ENCODE data around the gene ZNF862.
A peak's percentile ranks its signal among the peaks of the same experiment; 100 is the strongest.

Gene ZNF862

DNA sequence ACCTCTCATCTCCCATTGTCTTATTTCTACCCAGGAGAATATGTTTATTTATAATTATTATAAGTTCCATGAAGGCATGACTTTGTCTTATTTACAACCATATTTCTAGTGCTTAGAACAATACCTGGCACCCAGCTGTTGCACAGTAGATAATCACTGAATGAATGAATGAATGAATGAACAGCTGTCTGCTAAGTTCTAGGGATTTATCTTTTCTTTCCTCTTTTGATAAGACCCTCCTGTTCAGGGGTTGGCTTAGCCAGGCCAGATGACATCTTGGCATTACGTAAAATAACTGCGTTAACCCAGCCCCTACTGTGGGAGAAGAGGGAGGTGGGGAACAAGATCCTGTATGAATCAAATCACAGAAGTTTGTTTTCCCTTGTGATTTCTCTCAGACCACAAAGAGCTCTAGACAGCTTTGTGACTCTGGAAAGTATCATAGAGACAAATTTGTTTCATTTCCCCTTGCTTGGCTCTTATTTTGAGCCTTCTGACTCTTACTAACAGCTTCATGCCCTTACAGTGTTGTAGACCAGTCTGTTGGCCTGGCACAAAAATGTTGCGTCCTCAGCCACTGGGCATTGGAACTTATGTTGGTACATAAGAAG lies 8.4 kb downstream of the ZNF862 start:
- no peak for DNase-seq (ENCODE audit: low spot score)

GRCh38 chr7:149849174-149849573 lies 11.0 kb downstream of the ZNF862 start:
- no peak for DNase-seq (ENCODE audit: low spot score)

DNA sequence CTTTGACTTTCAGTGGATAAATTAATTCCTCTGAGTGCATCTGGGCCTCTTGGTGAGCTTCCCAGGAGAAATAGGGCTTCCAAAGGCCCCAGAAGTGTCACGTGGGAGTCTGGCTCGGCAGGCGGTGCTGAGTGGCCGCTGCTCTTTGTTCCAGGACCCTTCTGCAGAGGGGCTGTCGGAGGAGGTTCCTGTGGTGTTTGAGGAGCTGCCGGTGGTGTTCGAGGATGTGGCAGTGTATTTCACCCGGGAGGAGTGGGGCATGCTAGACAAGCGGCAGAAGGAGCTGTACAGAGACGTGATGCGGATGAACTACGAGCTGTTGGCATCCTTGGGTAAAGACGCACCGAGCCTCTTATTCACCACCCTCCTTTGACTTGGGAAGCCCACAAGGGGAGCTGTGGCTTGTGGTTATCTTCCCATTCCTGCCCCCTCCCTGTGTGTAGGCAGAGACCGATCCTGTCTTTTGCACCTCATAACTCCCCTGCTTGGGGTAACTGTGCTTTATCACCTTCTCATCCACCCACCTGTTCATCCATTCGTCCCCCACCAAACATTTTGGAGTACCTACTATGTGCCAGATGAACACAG lies 11.9 kb downstream of the ZNF862 start:
- DNase-seq (ENCODE audit: low spot score): no peak

DNA sequence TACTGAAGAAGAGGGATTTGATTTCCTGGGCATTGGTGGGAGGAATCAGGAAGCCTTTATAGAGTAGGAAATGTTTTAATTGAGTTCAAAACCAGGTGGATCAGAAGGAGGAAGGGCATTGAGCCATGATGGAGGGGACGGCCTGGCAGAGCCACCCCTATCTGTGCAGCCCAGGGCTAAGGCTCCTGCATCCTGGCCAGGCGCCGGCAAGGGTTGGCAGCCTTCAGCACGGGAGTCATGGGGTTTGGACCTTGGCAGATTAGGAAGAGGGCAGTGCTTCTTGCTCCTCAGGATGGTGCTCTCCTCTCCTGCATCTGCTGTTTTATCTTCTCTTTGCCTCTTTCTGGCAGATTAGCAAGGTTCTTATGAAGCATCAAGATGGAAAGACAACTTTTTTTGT lies 12.5 kb downstream of the ZNF862 start:
- DNase-seq (ENCODE audit: low spot score): no peak

DNA sequence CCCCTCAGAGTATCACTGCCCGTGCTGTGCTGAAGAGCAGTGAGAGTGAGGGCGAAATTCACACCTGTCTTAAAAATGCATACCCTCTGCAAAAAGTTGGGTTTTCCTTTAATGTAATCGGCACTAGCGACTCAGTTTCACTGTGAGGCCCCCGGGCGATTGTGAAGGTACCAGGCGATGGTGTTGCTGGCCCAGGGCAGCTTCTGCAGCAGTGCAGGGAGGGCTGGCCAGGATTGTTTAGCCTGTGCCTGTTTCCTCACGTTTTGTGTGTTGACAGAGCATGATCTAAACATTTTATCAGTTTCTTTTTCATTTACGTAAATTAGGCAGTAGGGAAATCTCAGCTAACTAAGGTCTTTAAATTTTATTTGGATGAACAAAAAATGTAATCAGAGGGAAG lies 13.3 kb downstream of the ZNF862 start:
- DNase-seq (ENCODE audit: low spot score): no peak

DNA sequence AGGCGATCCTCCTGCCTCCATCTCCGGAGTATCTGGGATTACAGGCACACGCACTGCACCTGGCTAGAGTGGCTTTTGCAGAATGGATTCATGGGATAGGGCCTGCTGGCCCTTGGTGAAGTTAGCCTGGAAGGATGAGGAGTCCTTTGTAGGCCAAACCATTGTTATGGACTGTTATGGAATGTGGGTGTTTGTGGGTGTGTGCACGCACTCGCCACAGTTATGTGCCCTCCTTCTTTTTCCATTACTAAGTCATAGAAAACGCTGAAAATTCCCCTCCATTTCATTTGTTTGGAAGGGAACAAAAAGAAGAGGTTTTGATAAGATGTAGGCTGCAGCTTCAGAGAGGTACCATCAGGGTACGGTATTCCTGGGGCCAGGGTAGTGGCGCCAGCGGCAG lies 15.0 kb downstream of the ZNF862 start:
- DNase-seq (ENCODE audit: low spot score): no peak

GRCh38 chr7:149854611-149855360 lies 16.6 kb downstream of the ZNF862 start:
- DNase-seq (ENCODE audit: low spot score): peak; percentile 48

GRCh38 chr7:149855361-149856305 lies 17.5 kb downstream of the ZNF862 start:
- DNase-seq (ENCODE audit: low spot score): no peak

GRCh38 chr7:149856583-149856982 lies 18.4 kb downstream of the ZNF862 start:
- DNase-seq (ENCODE audit: low spot score): peak; percentile 48

- DNase-seq (ENCODE audit: low spot score): no peak
These were observed 21.2 kb downstream of the ZNF862 start for GRCh38 chr7:149859369-149859768.

GRCh38 chr7:149859876-149860275 lies 21.7 kb downstream of the ZNF862 start:
- DNase-seq (ENCODE audit: low spot score): no peak

DNA sequence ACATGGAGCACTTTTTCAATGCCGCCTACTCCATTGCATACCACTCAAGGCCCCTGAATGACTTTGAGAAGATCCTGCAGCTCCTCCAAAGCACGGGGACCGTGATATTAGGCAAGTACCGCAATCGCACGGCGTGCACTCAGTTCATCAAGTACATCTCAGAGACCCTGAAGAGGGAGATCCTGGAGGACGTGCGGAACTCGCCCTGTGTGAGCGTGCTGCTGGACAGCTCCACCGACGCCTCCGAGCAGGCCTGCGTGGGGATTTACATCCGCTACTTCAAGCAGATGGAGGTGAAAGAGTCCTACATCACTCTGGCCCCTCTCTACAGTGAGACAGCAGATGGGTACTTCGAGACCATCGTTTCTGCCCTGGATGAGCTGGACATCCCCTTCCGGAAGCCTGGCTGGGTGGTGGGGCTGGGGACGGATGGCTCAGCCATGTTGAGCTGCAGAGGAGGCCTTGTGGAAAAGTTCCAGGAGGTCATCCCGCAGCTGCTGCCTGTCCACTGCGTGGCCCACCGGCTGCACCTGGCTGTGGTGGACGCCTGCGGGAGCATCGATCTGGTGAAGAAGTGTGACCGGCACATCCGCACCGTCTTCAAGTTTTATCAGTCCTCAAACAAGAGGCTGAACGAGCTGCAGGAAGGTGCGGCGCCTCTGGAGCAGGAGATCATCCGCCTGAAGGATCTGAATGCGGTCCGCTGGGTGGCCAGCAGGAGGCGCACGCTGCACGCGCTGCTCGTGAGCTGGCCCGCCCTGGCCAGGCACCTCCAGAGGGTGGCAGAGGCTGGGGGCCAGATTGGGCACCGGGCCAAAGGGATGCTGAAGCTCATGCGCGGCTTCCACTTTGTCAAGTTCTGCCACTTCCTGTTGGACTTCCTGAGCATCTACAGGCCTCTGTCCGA lies 22.9 kb downstream of the ZNF862 start:
- DNase-seq (ENCODE audit: low spot score): peak; percentile 4

GRCh38 chr7:149861728-149862045 lies 23.5 kb downstream of the ZNF862 start:
- no peak for DNase-seq (ENCODE audit: low spot score)

DNA sequence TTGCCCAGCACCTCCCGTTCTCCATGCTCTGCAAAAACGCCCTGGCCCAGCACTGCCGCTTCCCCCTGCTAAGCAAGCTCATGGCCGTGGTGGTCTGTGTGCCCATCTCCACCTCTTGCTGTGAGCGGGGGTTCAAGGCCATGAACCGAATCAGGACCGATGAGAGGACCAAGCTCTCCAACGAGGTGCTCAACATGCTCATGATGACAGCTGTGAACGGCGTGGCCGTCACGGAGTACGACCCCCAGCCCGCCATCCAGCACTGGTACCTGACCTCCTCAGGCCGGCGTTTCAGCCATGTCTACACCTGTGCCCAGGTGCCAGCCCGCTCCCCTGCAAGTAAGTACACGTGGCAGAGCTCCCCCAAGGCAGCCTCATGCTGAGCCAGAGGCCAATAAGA lies 24.0 kb downstream of the ZNF862 start:
- no peak for DNase-seq (ENCODE audit: low spot score)

DNA sequence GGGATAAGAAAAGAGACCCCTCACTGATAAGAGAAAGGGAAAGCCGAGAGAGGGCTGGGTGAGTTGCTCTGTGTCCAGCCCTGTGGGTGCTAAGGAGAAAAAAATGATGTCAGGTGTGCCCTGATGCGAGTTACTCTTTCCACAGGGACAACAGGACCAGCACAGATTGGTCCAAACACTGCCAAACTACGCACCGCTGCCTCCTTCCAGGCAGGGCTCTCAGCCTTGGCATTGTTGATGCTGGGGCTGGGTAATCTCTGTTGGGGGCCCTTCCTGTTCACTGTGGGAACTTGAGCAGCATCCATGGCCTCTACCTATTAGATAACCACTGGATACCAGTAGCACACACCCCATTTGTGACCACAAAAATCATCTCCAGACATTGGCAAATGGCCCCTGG lies 25.3 kb downstream of the ZNF862 start:
- no peak for DNase-seq (ENCODE audit: low spot score)

- DNase-seq (ENCODE audit: low spot score): no peak
These were observed 25.8 kb downstream of the ZNF862 start for GRCh38 chr7:149864023-149864422.

GRCh38 chr7:149864751-149865150 lies 26.6 kb downstream of the ZNF862 start:
- no peak for DNase-seq (ENCODE audit: low spot score)

GRCh38 chr7:149865437-149865836 lies 27.3 kb downstream of the ZNF862 start:
- peak; percentile 76 for DNase-seq (ENCODE audit: low spot score)

- no peak for DNase-seq (ENCODE audit: low spot score)
These were observed 28.1 kb downstream of the ZNF862 start for GRCh38 chr7:149866139-149866778.

DNA sequence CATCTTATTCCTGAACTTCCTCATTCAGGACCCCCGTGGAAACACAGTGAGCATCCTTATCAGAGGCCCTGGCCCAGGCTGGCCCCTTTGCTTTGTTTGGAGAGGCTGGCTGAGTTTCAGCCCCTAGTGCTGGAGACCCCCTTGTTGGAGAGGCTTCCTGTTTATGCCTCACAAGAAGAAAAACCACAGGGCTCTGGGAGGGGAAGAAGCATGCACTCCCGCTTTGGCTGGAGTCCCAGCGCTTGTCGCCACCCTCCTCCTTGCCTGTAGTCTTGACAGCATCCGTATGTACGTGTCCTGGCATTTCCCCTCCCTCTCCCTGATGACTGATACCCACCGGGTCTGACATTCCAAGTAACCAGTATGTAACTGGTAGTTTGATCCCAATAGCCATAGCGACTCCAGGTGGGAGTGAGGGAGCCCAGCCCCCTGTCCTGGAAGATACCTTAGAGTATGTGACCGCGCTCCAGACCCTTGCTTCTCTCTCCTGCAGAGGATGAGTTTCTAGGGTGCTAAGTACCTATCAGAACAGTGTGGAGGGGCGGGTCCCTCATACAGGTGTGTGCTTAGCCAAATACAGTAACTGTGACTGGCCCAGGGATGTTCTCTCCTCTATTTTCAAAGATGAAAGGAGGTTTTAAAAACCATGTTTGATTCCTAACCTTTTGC lies 28.7 kb downstream of the ZNF862 start:
- peak; percentile 18 for DNase-seq (ENCODE audit: low spot score)
